A549 (cell line): ENCODE measurements around the gene TSPY8. TPM values are rescaled to one million over a fixed set of nuclear protein-coding genes. Genes with fewer than 3 reads are reported as not detected.
"Not testable (repeated sequence)": the region's sequence is repeated elsewhere in the genome, so short reads cannot be mapped to it uniquely, and the experiment has no call there.

Experiments used
- ATAC-seq, 2 experiments: fragments of 200-7000 bp in 1 of 2; fragments of >200 bp in 1 of 2; cut with Nextera tagmentation in 1 of 2; cut with Tn5 transposase in 1 of 2; 3 replicates each; pipeline versions ENCODE4 v1.8.0 to v1.9.1; 2018 to 2020; ENCODE audit warnings: mild to moderate bottlenecking in 1 of 2, moderate library complexity in 1 of 2
- CTCF ChIA-PET: fragments of 300-600 bp; sonication (Branson Sonifier 250); formaldehyde crosslinking; extraction: SDS; loops from one replicate; lab custom pipeline; 2021; ENCODE audit warnings: antibody characterized with exemption, inconsistent platforms; lab: Yijun Ruan, JAX
- POLR2A ChIA-PET: fragments of 350-600 bp; formaldehyde crosslinking; extraction: SDS; loops from one replicate; lab custom pipeline; 2021; ENCODE audit warnings: antibody characterized with exemption, inconsistent platforms; lab: Yijun Ruan, JAX
- DNase-seq, 2 experiments: peaks; one replicate each; pipeline versions ENCODE4 v3.0.0 to v3.0.0-alpha.2; 2011 to 2016; ENCODE audit warnings: low read depth in 1 of 2, low spot score in 1 of 2
- FAIRE-seq: peaks from 2 replicates; lab custom pipeline; 2011; peaks lifted over from hg19 to GRCh38; lab: Jason Lieb, UNC
- H3K27ac ChIP-seq, 2 experiments: fragments of >200 bp; sonication (Bioruptor Twin); formaldehyde crosslinking; 3 replicates each; pipeline ENCODE4 v1.5.1; 2016 to 2017
- H3K4me1 ChIP-seq: fragments of >200 bp; sonication (Bioruptor Twin); formaldehyde crosslinking; 3 replicates; pipeline ENCODE4 v1.6.1; 2016
- H3K4me2 ChIP-seq: fragments of >200 bp; sonication (Bioruptor Twin); formaldehyde crosslinking; 3 replicates; pipeline ENCODE4 v1.6.1; 2016
- H3K4me3 ChIP-seq: fragments of >200 bp; sonication (Bioruptor Twin); formaldehyde crosslinking; 3 replicates; pipeline ENCODE4 v1.5.1; 2016
- H3K9me3 ChIP-seq: fragments of >200 bp; sonication (Bioruptor Twin); formaldehyde crosslinking; 3 replicates; pipeline ENCODE4 v1.6.1; 2016
- ATOH8 ChIP-seq: fragments of 250-450 bp; sonication (Bioruptor Pico); IDR thresholded peaks from 2 replicates; pipeline ENCODE4 v1.5.0; 2020; ENCODE audit warnings: low read depth, mild to moderate bottlenecking, moderate library complexity
- BHLHE40 ChIP-seq: IDR thresholded peaks from 2 replicates; pipeline ENCODE4 v1.6.1; 2012; ENCODE audit warnings: low read depth, low read length, inconsistent platforms
- CBX8 ChIP-seq: fragments of 200-600 bp; sonication (generic); IDR thresholded peaks from 2 replicates; pipeline ENCODE4 v1.6.1; 2016
- CTCF ChIP-seq: fragments of >200 bp; sonication (Bioruptor Twin); formaldehyde crosslinking; IDR thresholded peaks from 3 replicates; pipeline ENCODE4 v1.5.1; 2016
- FOXS1 ChIP-seq: fragments of 250-450 bp; sonication (Bioruptor Pico); IDR thresholded peaks from 2 replicates; pipeline ENCODE4 v1.5.0; 2020; ENCODE audit warnings: mild to moderate bottlenecking, moderate library complexity
- GATA3 ChIP-seq: IDR thresholded peaks from 2 replicates; pipeline ENCODE4 v1.6.1; 2012; ENCODE audit warnings: borderline replicate concordance
- HMGXB4 ChIP-seq: fragments of 250-450 bp; sonication (Bioruptor Pico); IDR thresholded peaks from 2 replicates; pipeline ENCODE4 v1.5.0; 2021; ENCODE audit warnings: mild to moderate bottlenecking, moderate library complexity, borderline replicate concordance
- HOXB5 ChIP-seq: fragments of 250-450 bp; sonication (Bioruptor Pico); IDR thresholded peaks from 2 replicates; pipeline ENCODE4 v1.5.0; 2020; ENCODE audit warnings: mild to moderate bottlenecking, moderate library complexity
- KDM1A ChIP-seq: fragments of 200-600 bp; sonication (generic); IDR thresholded peaks from 2 replicates; pipeline ENCODE4 v1.6.1; 2016; ENCODE audit warnings: low read depth, mild to moderate bottlenecking
- NR3C1 ChIP-seq: fragments of >200 bp; sonication (Bioruptor Twin); formaldehyde crosslinking; IDR thresholded peaks from 3 replicates; pipeline ENCODE4 v1.6.1; 2017
- RARB ChIP-seq: fragments of 250-450 bp; sonication (Bioruptor Pico); IDR thresholded peaks from 2 replicates; pipeline ENCODE4 v1.8.0; 2021; ENCODE audit warnings: mild to moderate bottlenecking, moderate library complexity
- RCOR1 ChIP-seq: fragments of 150-350 bp; IDR thresholded peaks from 2 replicates; pipeline ENCODE4 v1.6.1; 2014; ENCODE audit warnings: antibody characterized with exemption, low read length, low read depth
- REST ChIP-seq: fragments of 200-600 bp; sonication (generic); IDR thresholded peaks from 2 replicates; pipeline ENCODE4 v1.6.1; 2016; ENCODE audit warnings: antibody characterized with exemption, mild to moderate bottlenecking, moderate library complexity
- RFX5 ChIP-seq: fragments of 450-650 bp; IDR thresholded peaks from 2 replicates; pipeline ENCODE4 v1.7.1; 2014; ENCODE audit warnings: antibody characterized with exemption, mild to moderate bottlenecking, moderate library complexity
- TFCP2L1 ChIP-seq: fragments of 250-450 bp; sonication (Bioruptor Pico); IDR thresholded peaks from 2 replicates; pipeline ENCODE4 v1.5.0; 2021; ENCODE audit warnings: mild to moderate bottlenecking
- TP53 ChIP-seq: fragments of 250-450 bp; sonication (Bioruptor Pico); IDR thresholded peaks from 2 replicates; pipeline ENCODE4 v1.5.0; 2021; ENCODE audit warnings: mild to moderate bottlenecking, moderate library complexity
- USF2 ChIP-seq: fragments of 450-650 bp; IDR thresholded peaks from 2 replicates; pipeline ENCODE4 v1.6.1; 2014; ENCODE audit warnings: antibody characterized with exemption
- WGBS: methylation state at CpG from one replicate; pipeline ENCODE4 v1.1.6; 2017; ENCODE audit errors: missing lambda C conversion rate; 5-methylcytosine and 5-hydroxymethylcytosine counted together
- polyA minus RNA-seq: library from RNA; depleted of rRNA, polyadenylated mRNA; stranded (reverse); fragments of >200 nt; gene quantifications from 2 replicates; pipeline ENCODE4 v1.2.3, GENCODE V29; 2011; rRNA and poly(A)+ RNA removed
- polyA plus RNA-seq, 4 experiments: library from polyadenylated mRNA; depleted of rRNA in 3 of 4; stranded (reverse); fragments of >200 nt; fragmentation: RNase III in 1 of 4; extraction: RNeasy Plus Mini Kit Qiagen cat#74134 plus additional on column Dnase treatment in 1 of 4; gene quantifications; 2 replicates in 3 of 4; 3 replicates in 1 of 4; pipeline ENCODE4 v1.2.3, GENCODE V29; 2011 to 2017

Gene TSPY8
- polyA plus RNA-seq (2011; rRNA removed) (not detected in 2 replicates), polyA plus RNA-seq (2017; fragmentation: RNase III; extraction: RNeasy Plus Mini Kit Qiagen cat#74134 plus additional on column Dnase treatment) (not detected in 3 replicates), polyA minus RNA-seq (not detected in 2 replicates)
- not detected in 2 replicates for polyA plus RNA-seq (2012; cell fraction: cytosol; rRNA removed)
- polyA plus RNA-seq (2012; cell fraction: nucleus; rRNA removed) = not detected in 2 replicates

- POLR2A ChIA-PET, ATAC-seq: not testable (repeated sequence)
Observed at GRCh38 chrY:9357497-9357896, at the start of gene TSPY8. TSPY8 (plus strand) TSS chrY:9357797; CDS start chrY:9357843, 46 bp downstream.

GRCh38 chrY:9320996-9321395, 36.6 kb upstream of the TSPY8 start:
- WGBS = 11% methylated on average over 7 of the region's 7 CpGs
- DNase-seq (no peak), ATAC-seq (no peak), FAIRE-seq (no peak)
- ChIA-PET POLR2A (no interaction called here), CTCF (no interaction called here)
- TF ChIP-seq USF2 = no peak
- TF ChIP-seq NR3C1 = no peak
- TF ChIP-seq HOXB5 (CRISPR knock-in tag) = no peak
- TF ChIP-seq TFCP2L1 = no peak
- no peak for TF ChIP-seq FOXS1 (CRISPR knock-in tag)
- no peak for TF ChIP-seq BHLHE40
- no peak for TF ChIP-seq CTCF
- TF ChIP-seq RARB (CRISPR knock-in tag) = no peak
- TF ChIP-seq RCOR1 = no peak
- TF ChIP-seq KDM1A = no peak
- TF ChIP-seq ATOH8 (CRISPR knock-in tag) = no peak
- no peak for TF ChIP-seq HMGXB4 (CRISPR knock-in tag)
- no peak for TF ChIP-seq CBX8
- no peak for TF ChIP-seq RFX5
- no peak for TF ChIP-seq GATA3
- TF ChIP-seq TP53 (CRISPR knock-in tag) = no peak
- TF ChIP-seq REST = no peak
- Histone ChIP-seq H3K4me3 (no peak overlapping the region), H3K4me2 (no peak overlapping the region), H3K4me1 (no peaks in the 10 kb centered on the region), H3K9me3 (no peaks in the 10 kb centered on the region), H3K27ac (no peak overlapping the region)

More at GRCh38 chrY:9357497-9357896, at the start of gene TSPY8:
- CTCF ChIA-PET, H3K9me3 ChIP-seq, H3K4me3 ChIP-seq, FAIRE-seq, H3K27ac ChIP-seq, DNase-seq, H3K4me1 ChIP-seq, H3K4me2 ChIP-seq: not testable (repeated sequence)
- WGBS = no CpG with 5 or more reads among the region's 25 CpGs

- H3K4me1 ChIP-seq, H3K27ac ChIP-seq, H3K4me2 ChIP-seq, ATAC-seq, CTCF ChIA-PET, DNase-seq, H3K9me3 ChIP-seq, H3K4me3 ChIP-seq, FAIRE-seq, POLR2A ChIA-PET: not testable (repeated sequence)
- WGBS = no CpG with 5 or more reads among the region's 26 CpGs
Observed at GRCh38 chrY:9337164-9337563, 20.4 kb upstream of the TSPY8 start, which contains the start of gene TSPY4. TSPY4 (plus strand) TSS chrY:9337464; CDS start chrY:9337510, 46 bp downstream.

- CTCF ChIA-PET, FAIRE-seq, DNase-seq, H3K4me1 ChIP-seq, H3K9me3 ChIP-seq, H3K27ac ChIP-seq, H3K4me2 ChIP-seq, ATAC-seq, POLR2A ChIA-PET, H3K4me3 ChIP-seq: not testable (repeated sequence)
- 80% methylated on average over 16 of the region's 26 CpGs for WGBS
Observed at GRCh38 chrY:9396527-9396926, 38.9 kb downstream of the TSPY8 start.

- WGBS = no CpG with 5 or more reads among the region's 26 CpGs
- POLR2A ChIA-PET, H3K4me1 ChIP-seq, H3K9me3 ChIP-seq, CTCF ChIA-PET, H3K4me2 ChIP-seq, DNase-seq, H3K27ac ChIP-seq, ATAC-seq, FAIRE-seq, H3K4me3 ChIP-seq: not testable (repeated sequence)
Observed at GRCh38 chrY:9398121-9398520, 40.5 kb downstream of the TSPY8 start, which contains the start of gene TSPY3. TSPY3 (plus strand) TSS chrY:9398421; CDS start chrY:9398467, 46 bp downstream.
